ENCODE measurements around the gene SLC27A1. TPM values are rescaled to one million over a fixed set of nuclear protein-coding genes. Genes with fewer than 3 reads are reported as not detected.

Gene SLC27A1
- total and polyA plus RNA-seq, 2 experiments from 2014 or later: 8.6 to 8.7 TPM

DNA sequence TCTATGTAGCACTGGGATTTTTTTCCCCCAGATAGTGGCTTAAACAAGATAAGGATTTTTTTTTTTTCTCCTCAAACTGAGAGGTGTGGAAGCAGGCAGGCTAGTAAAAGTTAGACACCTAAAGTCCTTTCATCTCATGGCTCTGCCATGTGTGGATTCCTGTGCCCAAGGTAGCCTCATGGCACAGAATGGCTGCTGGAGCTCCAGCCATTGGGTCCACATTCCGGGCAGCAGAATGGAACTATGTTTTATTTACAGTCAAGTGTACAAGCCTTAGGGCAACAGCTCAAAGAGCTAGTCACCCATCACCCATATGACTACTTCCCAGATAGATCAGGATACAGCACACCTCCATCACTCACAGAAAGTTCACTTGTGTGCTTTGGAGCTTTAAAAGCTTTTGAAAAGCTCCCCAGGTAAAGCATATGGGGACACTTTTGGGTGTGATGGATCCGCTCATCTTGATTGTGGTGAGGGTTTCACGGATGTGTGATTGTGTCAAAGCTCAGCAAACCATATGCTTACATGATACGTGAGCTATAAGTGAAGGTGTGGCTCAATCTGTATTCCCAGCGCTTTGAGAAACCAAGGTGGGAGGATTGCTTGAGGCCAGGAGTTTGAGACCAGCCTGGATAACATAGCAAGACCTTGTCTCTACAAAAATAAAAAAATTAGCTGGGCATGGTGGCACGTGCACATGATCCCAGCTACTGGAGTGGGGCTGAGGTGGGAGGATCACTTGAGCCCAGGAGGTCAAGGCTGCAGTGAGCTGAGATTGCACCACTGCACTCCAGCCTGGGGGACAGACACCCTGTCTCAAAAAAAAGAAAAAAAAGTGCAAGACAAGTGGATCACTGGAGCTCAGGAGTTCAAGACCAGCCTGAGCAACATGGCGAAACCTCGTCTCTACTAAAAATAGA, 59.2 kb downstream of the SLC27A1 start:
- Histone ChIP-seq H3K4me3 (no peak overlapping the region), H4K20me1 (ENCODE audit: insufficient read depth, poor library complexity, severe bottlenecking) (no peaks in the 10 kb centered on the region), H3K79me2 (no peaks in the 10 kb centered on the region), H3K4me1 (ENCODE audit: insufficient read depth) (no peaks in the 10 kb centered on the region), H3K36me3 (replicated peaks; ENCODE audit: insufficient read depth, low read depth) (no peaks in the 10 kb centered on the region), H3K9me2 (replicated peaks; ENCODE audit: insufficient read depth) (no peaks in the 10 kb centered on the region), H3K27me3 (no peaks in the 10 kb centered on the region), H3K4me2 (no peak overlapping the region), H3K27ac (no peak overlapping the region), H2AFZ (no peak overlapping the region), H3K9me3 (ENCODE audit: low read depth) (no peaks in the 10 kb centered on the region)
- 92% methylated on average over 8 of the region's 8 CpGs for WGBS (ENCODE audit: low lambda C conversion rate, missing lambda C conversion rate)
- DNase-seq (ENCODE audit: low spot score): no peak
- TF ChIP-seq, protein P1, sequence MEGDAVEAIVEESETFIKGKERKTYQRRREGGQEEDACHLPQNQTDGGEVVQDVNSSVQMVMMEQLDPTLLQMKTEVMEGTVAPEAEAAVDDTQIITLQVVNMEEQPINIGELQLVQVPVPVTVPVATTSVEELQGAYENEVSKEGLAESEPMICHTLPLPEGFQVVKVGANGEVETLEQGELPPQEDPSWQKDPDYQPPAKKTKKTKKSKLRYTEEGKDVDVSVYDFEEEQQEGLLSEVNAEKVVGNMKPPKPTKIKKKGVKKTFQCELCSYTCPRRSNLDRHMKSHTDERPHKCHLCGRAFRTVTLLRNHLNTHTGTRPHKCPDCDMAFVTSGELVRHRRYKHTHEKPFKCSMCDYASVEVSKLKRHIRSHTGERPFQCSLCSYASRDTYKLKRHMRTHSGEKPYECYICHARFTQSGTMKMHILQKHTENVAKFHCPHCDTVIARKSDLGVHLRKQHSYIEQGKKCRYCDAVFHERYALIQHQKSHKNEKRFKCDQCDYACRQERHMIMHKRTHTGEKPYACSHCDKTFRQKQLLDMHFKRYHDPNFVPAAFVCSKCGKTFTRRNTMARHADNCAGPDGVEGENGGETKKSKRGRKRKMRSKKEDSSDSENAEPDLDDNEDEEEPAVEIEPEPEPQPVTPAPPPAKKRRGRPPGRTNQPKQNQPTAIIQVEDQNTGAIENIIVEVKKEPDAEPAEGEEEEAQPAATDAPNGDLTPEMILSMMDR (IDR thresholded peaks at IDR 0.05; ENCODE audit: poor library complexity): no peak
- no peak for TF ChIP-seq EZH2phosphoT487 (IDR thresholded peaks at IDR 0.05; ENCODE audit: low read depth, severe bottlenecking, unreplicated experiment)
- TF ChIP-seq EZH2 (IDR thresholded peaks at IDR 0.05; ENCODE audit: borderline replicate concordance): no peak

DNA sequence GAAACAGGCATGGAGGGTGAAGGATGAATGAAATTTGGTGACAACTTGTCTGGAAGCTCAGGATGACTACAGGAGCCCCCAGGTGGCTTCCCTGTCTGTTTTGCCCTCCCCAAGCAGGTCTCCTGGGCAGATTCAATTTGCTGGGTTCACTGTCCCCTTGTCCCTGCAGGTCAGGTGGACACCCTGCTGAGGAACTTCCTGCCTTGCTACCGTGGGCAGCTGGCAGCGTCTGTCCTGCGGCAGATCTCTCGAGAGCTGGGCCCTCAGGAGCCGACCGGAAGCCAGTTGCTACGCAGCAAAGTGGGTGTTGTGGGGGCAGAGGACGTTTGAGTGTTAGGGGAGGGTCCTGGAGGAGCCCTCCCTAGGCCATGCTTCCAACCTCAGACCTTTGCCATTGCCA, 60.3 kb downstream of the SLC27A1 start:
- DNase-seq (ENCODE audit: low spot score): no peak
- TF ChIP-seq, protein P1 (IDR thresholded peaks at IDR 0.05; ENCODE audit: poor library complexity): no peak
- TF ChIP-seq EZH2 (IDR thresholded peaks at IDR 0.05; ENCODE audit: borderline replicate concordance) (no peak), EZH2phosphoT487 (IDR thresholded peaks at IDR 0.05; ENCODE audit: low read depth, severe bottlenecking, unreplicated experiment) (no peak)
- Histone ChIP-seq H3K4me2 (no peak overlapping the region), H3K9me3 (ENCODE audit: low read depth) (no peaks in the 10 kb centered on the region), H3K79me2 (no peaks in the 10 kb centered on the region), H3K4me3 (no peak overlapping the region), H3K27ac (no peak overlapping the region), H4K20me1 (ENCODE audit: insufficient read depth, poor library complexity, severe bottlenecking) (no peaks in the 10 kb centered on the region), H3K4me1 (ENCODE audit: insufficient read depth) (no peaks in the 10 kb centered on the region), H3K9me2 (replicated peaks; ENCODE audit: insufficient read depth) (no peaks in the 10 kb centered on the region), H3K36me3 (replicated peaks; ENCODE audit: insufficient read depth, low read depth) (no peaks in the 10 kb centered on the region), H2AFZ (no peak overlapping the region), H3K27me3 (peaks cover 3% of the 10 kb centered on the region)
- 28% methylated on average over 8 of the region's 8 CpGs for WGBS (ENCODE audit: low lambda C conversion rate, missing lambda C conversion rate)

DNA sequence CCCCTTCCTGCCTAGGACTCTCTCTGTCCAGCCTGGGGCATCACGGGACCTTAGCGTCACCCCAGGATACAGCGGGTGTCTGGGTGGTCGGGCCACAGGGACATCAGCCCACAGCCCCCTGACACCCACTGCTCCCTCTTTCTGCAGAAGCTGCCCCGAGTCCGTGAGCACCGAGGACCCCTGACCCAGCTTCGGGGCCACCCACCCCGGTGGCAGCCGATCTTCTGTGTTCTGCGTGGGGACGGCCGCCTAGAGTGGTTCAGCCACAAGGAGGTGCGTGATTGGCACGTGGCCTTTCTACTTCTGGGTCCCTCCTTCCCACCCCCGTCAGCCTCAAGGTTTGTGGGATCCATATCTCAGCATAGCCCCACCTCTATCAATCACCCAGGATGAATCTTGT, 61.8 kb downstream of the SLC27A1 start:
- Histone ChIP-seq H3K79me2 (no peaks in the 10 kb centered on the region), H2AFZ (no peak overlapping the region), H3K9me2 (replicated peaks; ENCODE audit: insufficient read depth) (no peaks in the 10 kb centered on the region), H3K9me3 (ENCODE audit: low read depth) (no peaks in the 10 kb centered on the region), H3K4me3 (no peak overlapping the region), H3K4me1 (ENCODE audit: insufficient read depth) (no peaks in the 10 kb centered on the region), H4K20me1 (ENCODE audit: insufficient read depth, poor library complexity, severe bottlenecking) (no peaks in the 10 kb centered on the region), H3K36me3 (replicated peaks; ENCODE audit: insufficient read depth, low read depth) (no peaks in the 10 kb centered on the region), H3K4me2 (no peak overlapping the region), H3K27me3 (peaks cover 3% of the 10 kb centered on the region), H3K27ac (no peak overlapping the region)
- WGBS (ENCODE audit: low lambda C conversion rate, missing lambda C conversion rate): 96% methylated on average over 9 of the region's 16 CpGs
- TF ChIP-seq EZH2 (IDR thresholded peaks at IDR 0.05; ENCODE audit: borderline replicate concordance): no peak
- TF ChIP-seq EZH2phosphoT487 (IDR thresholded peaks at IDR 0.05; ENCODE audit: low read depth, severe bottlenecking, unreplicated experiment): no peak
- TF ChIP-seq, protein P1 (IDR thresholded peaks at IDR 0.05; ENCODE audit: poor library complexity): no peak
- DNase-seq (ENCODE audit: low spot score): no peak
